ENCODE measurements around the gene STARD7. TPM values are rescaled to one million over a fixed set of nuclear protein-coding genes. Genes with fewer than 3 reads are reported as not detected.

The STARD7 gene
- total and polyA plus RNA-seq, 2 experiments from 2014 or later: 161 to 214 TPM

GRCh38 chr2:96159084-96159830 is 49.4 kb downstream of the STARD7 start:
- peaks cover 11% of the 10 kb centered on the region for H3K27me3 ChIP-seq
- no peak overlapping the region for H3K27ac ChIP-seq
- H3K4me3 ChIP-seq: no peak overlapping the region
- H3K36me3 ChIP-seq: no peaks in the 10 kb centered on the region
- TF ChIP-seq CTCF (IDR thresholded peaks at IDR 0.05; ENCODE audit: low read depth, low read length): no peak
- H3K9me3 ChIP-seq (ENCODE audit: low read depth): no peaks in the 10 kb centered on the region
- no peak for DNase-seq (ENCODE audit: low read depth in 1 of 2, low spot score in 1 of 2)
- H3K4me1 ChIP-seq (ENCODE audit: low read depth): peaks cover 6% of the 10 kb centered on the region

- no peaks in the 10 kb centered on the region for H3K36me3 ChIP-seq
- TF ChIP-seq CTCF (IDR thresholded peaks at IDR 0.05; ENCODE audit: low read depth, low read length): no peak
- no peak for DNase-seq (ENCODE audit: low read depth in 1 of 2, low spot score in 1 of 2)
These were observed 50.1 kb downstream of the STARD7 start for GRCh38 chr2:96158554-96158940.

GRCh38 chr2:96157649-96158553 is 50.7 kb downstream of the STARD7 start:
- no peaks in the 10 kb centered on the region for H3K36me3 ChIP-seq
- peaks cover 11% of the 10 kb centered on the region for H3K27me3 ChIP-seq
- no peak for DNase-seq (ENCODE audit: low read depth in 1 of 2, low spot score in 1 of 2)
- no peak overlapping the region for H3K4me3 ChIP-seq
- TF ChIP-seq CTCF (IDR thresholded peaks at IDR 0.05; ENCODE audit: low read depth, low read length): no peak
- no peaks in the 10 kb centered on the region for H3K4me1 ChIP-seq (ENCODE audit: low read depth)
- no peak overlapping the region for H3K27ac ChIP-seq
- no peaks in the 10 kb centered on the region for H3K9me3 ChIP-seq (ENCODE audit: low read depth)

More at GRCh38 chr2:96158554-96158940, 50.1 kb downstream of the STARD7 start:
- H3K4me3 ChIP-seq: no peak overlapping the region
- H3K27ac ChIP-seq: no peak overlapping the region
- no peaks in the 10 kb centered on the region for H3K9me3 ChIP-seq (ENCODE audit: low read depth)
- no peaks in the 10 kb centered on the region for H3K4me1 ChIP-seq (ENCODE audit: low read depth)
- peaks cover 11% of the 10 kb centered on the region for H3K27me3 ChIP-seq

- H3K27ac ChIP-seq: no peak overlapping the region
- H3K9me3 ChIP-seq (ENCODE audit: low read depth): no peaks in the 10 kb centered on the region
- no peaks in the 10 kb centered on the region for H3K36me3 ChIP-seq
- H3K4me1 ChIP-seq (ENCODE audit: low read depth): no peaks in the 10 kb centered on the region
- H3K27me3 ChIP-seq: peaks cover 11% of the 10 kb centered on the region
- TF ChIP-seq CTCF (IDR thresholded peaks at IDR 0.05; ENCODE audit: low read depth, low read length): no peak
- H3K4me3 ChIP-seq: no peak overlapping the region
- no peak for DNase-seq (ENCODE audit: low read depth in 1 of 2, low spot score in 1 of 2)
These were observed 51.5 kb downstream of the STARD7 start for GRCh38 chr2:96156926-96157648.

GRCh38 chr2:96156011-96156820 is 52.4 kb downstream of the STARD7 start:
- peaks cover 11% of the 10 kb centered on the region for H3K27me3 ChIP-seq
- no peak for TF ChIP-seq CTCF (IDR thresholded peaks at IDR 0.05; ENCODE audit: low read depth, low read length)
- no peak overlapping the region for H3K27ac ChIP-seq
- no peak for DNase-seq (ENCODE audit: low read depth in 1 of 2, low spot score in 1 of 2)
- no peaks in the 10 kb centered on the region for H3K4me1 ChIP-seq (ENCODE audit: low read depth)
- no peak overlapping the region for H3K4me3 ChIP-seq
- no peaks in the 10 kb centered on the region for H3K36me3 ChIP-seq
- no peaks in the 10 kb centered on the region for H3K9me3 ChIP-seq (ENCODE audit: low read depth)
